OCI-LY3 (cell line): Measurements from ENCODE around the gene BPIFB6.

Experiments
- H2AFZ ChIP-seq: fragments of 200-600, 300-600 bp; shearing (Covaris generic); 2 replicates; pipeline ENCODE4 v1.6.0; 2014; ENCODE audit warnings: antibody characterized with exemption, low read depth, low read length
- H3K27ac ChIP-seq: fragments of 200-600, 300-600 bp; sonication (generic); 2 replicates; pipeline ENCODE4 v1.5.1; 2014; ENCODE audit warnings: mild to moderate bottlenecking, low read length, moderate library complexity, mixed read lengths
- H3K27me3 ChIP-seq: fragments of 200-600, 300-600 bp; sonication (generic); 2 replicates; pipeline ENCODE4 v1.6.1; 2014; ENCODE audit warnings: low read depth, low read length, mixed read lengths
- H3K36me3 ChIP-seq: fragments of 200-600, 300-600 bp; sonication (generic); replicated peaks from 2 replicates; pipeline ENCODE3; 2014; ENCODE audit warnings: low read depth, low read length, mixed read lengths
- H3K4me1 ChIP-seq: fragments of 300-600, 200-600 bp; sonication (generic); 2 replicates; pipeline ENCODE4 v1.6.1; 2014; ENCODE audit warnings: low read length, mixed read lengths
- H3K4me2 ChIP-seq: fragments of 200-600, 300-600 bp; sonication (generic); 2 replicates; pipeline ENCODE4 v1.6.1; 2014; ENCODE audit warnings: low read length, mixed read lengths
- H3K4me3 ChIP-seq: fragments of 300-600, 200-600 bp; sonication (generic); 2 replicates; pipeline ENCODE4 v1.5.1; 2014; ENCODE audit warnings: antibody characterized with exemption, mild to moderate bottlenecking, low read length, moderate library complexity
- H3K79me2 ChIP-seq: fragments of 300-600, 200-600 bp; shearing (Covaris generic); 2 replicates; pipeline ENCODE4 v1.6.1; 2014; ENCODE audit warnings: mild to moderate bottlenecking, low read length, mixed read lengths
- H3K9ac ChIP-seq: fragments of 300-600, 200-600 bp; shearing (Covaris generic); 2 replicates; pipeline ENCODE4 v1.6.0; 2014; ENCODE audit warnings: mild to moderate bottlenecking, low read length, moderate library complexity
- H3K9me3 ChIP-seq: fragments of 200-600, 300-600 bp; shearing (Covaris generic); 2 replicates; pipeline ENCODE4 v1.6.1; 2014; ENCODE audit warnings: low read length, mixed read lengths; ENCODE audit not compliant: insufficient read depth
- H4K20me1 ChIP-seq: fragments of 200-600, 300-600 bp; sonication (generic); 2 replicates; pipeline ENCODE4 v1.6.1; 2016; ENCODE audit warnings: low read length, mixed read lengths; ENCODE audit not compliant: insufficient read depth
- EZH2phosphoT487 ChIP-seq: fragments of 200-600 bp; shearing (Covaris generic); IDR thresholded peaks from 2 replicates; pipeline ENCODE4 v1.6.1; 2018; ENCODE audit warnings: antibody characterized with exemption, mixed run types, low read depth
- TF ChIP-seq, protein P1 (sequence below): fragments of 200-600, 300-600 bp; sonication (generic); IDR thresholded peaks from 2 replicates; pipeline ENCODE4 v1.5.1; 2014; ENCODE audit warnings: antibody characterized with exemption, low read length, low read depth

BPIFB6 gene

GRCh38 chr20:33079259-33079658 lies 47.8 kb downstream of the BPIFB6 start, which contains the start of gene BPIFB4:
Gene BPIFB4, plus strand, starts transcription at chr20:33079643. Its CDS starts 1,884 bp downstream, at chr20:33081527.
- no peak within 1 kb of the TSS for H3K4me2 ChIP-seq
- H3K27me3 ChIP-seq: peaks cover 36% of the 10 kb centered on the region
- H3K27ac ChIP-seq: no peak within 1 kb of the TSS
- no peak for TF ChIP-seq EZH2phosphoT487
- TF ChIP-seq, protein P1, sequence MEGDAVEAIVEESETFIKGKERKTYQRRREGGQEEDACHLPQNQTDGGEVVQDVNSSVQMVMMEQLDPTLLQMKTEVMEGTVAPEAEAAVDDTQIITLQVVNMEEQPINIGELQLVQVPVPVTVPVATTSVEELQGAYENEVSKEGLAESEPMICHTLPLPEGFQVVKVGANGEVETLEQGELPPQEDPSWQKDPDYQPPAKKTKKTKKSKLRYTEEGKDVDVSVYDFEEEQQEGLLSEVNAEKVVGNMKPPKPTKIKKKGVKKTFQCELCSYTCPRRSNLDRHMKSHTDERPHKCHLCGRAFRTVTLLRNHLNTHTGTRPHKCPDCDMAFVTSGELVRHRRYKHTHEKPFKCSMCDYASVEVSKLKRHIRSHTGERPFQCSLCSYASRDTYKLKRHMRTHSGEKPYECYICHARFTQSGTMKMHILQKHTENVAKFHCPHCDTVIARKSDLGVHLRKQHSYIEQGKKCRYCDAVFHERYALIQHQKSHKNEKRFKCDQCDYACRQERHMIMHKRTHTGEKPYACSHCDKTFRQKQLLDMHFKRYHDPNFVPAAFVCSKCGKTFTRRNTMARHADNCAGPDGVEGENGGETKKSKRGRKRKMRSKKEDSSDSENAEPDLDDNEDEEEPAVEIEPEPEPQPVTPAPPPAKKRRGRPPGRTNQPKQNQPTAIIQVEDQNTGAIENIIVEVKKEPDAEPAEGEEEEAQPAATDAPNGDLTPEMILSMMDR: no peak
- H3K9ac ChIP-seq: no peak within 1 kb of the TSS
- no peak within 1 kb of the TSS for H3K4me3 ChIP-seq
- H4K20me1 ChIP-seq: no peaks in the 10 kb centered on the region
- H3K36me3 ChIP-seq: no peaks in the 10 kb centered on the region
- H3K9me3 ChIP-seq: no peaks in the 10 kb centered on the region
- no peaks in the 10 kb centered on the region for H3K79me2 ChIP-seq
- no peaks in the 10 kb centered on the region for H3K4me1 ChIP-seq
- H2AFZ ChIP-seq: no peak within 1 kb of the TSS

GRCh38 chr20:33081411-33082154 lies 50.1 kb downstream of the BPIFB6 start:
- no peaks in the 10 kb centered on the region for H3K9me3 ChIP-seq
- TF ChIP-seq EZH2phosphoT487: no peak
- TF ChIP-seq, protein P1: no peak
- H3K79me2 ChIP-seq: no peaks in the 10 kb centered on the region
- H4K20me1 ChIP-seq: no peaks in the 10 kb centered on the region
- H3K9ac ChIP-seq: no peak overlapping the region
- no peak overlapping the region for H3K4me3 ChIP-seq
- H3K4me2 ChIP-seq: no peak overlapping the region
- H3K27me3 ChIP-seq: peaks cover 18% of the 10 kb centered on the region
- H3K27ac ChIP-seq: no peak overlapping the region
- H3K4me1 ChIP-seq: no peaks in the 10 kb centered on the region
- H3K36me3 ChIP-seq: no peaks in the 10 kb centered on the region
- no peak overlapping the region for H2AFZ ChIP-seq

DNA sequence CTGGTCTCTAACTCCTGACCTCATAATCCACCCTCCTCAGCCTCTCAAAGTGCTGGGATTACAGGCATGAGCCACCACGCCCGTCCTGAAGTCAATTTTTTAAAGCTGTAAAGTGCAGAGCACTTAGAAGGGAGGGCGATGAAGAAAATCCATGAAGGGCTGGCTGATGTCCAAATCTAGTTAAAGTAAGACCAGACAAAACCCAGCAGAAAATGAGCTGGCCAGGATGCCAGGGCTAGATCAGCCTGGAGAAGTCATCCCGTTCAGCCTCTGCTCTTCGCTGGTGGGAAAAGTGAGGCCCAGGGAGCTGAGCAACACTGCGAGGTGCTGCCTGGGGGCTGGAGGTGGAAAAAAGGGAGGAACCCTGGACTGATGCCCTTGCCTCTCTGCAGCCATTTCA lies 51.1 kb downstream of the BPIFB6 start:
- H3K36me3 ChIP-seq: no peaks in the 10 kb centered on the region
- H3K9ac ChIP-seq: no peak overlapping the region
- peaks cover 16% of the 10 kb centered on the region for H3K27me3 ChIP-seq
- H3K9me3 ChIP-seq: no peaks in the 10 kb centered on the region
- no peaks in the 10 kb centered on the region for H4K20me1 ChIP-seq
- no peak overlapping the region for H3K27ac ChIP-seq
- H2AFZ ChIP-seq: no peak overlapping the region
- TF ChIP-seq, protein P1: no peak
- no peak for TF ChIP-seq EZH2phosphoT487
- H3K4me2 ChIP-seq: no peak overlapping the region
- no peaks in the 10 kb centered on the region for H3K4me1 ChIP-seq
- no peaks in the 10 kb centered on the region for H3K79me2 ChIP-seq
- H3K4me3 ChIP-seq: no peak overlapping the region

DNA sequence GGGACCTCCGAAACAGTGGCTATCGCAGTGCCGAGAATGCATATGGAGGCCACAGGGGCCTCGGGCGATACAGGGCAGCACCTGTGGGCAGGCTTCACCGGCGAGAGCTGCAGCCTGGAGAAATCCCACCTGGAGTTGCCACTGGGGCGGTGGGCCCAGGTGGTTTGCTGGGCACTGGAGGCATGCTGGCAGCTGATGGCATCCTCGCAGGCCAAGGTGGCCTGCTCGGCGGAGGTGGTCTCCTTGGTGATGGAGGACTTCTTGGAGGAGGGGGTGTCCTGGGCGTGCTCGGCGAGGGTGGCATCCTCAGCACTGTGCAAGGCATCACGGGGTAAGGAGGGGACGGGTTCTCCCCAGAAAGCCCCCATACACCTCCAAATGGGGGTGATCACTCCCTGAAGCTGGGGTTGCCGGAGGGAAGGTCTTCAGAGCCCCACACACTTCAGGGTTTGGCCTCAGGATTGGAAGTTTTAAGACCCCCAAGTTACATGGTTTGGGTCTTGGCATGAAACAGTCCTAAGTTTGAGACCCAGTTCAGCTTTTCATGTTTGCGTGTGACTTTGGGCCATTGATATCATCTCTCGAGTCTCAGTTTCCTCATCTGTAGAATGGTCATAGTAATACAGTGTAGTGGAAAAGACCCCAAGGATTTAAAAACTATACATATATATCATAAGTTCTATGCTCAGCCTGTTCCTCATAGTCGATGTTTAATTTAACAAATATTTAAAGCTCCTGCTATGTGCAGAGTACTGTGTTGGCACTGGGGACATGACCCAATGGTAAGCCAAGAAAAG lies 52.3 kb downstream of the BPIFB6 start:
- Histone ChIP-seq H2AFZ (no peak overlapping the region), H3K9ac (no peak overlapping the region), H3K9me3 (no peaks in the 10 kb centered on the region), H3K79me2 (no peaks in the 10 kb centered on the region), H3K27ac (no peak overlapping the region), H3K36me3 (no peaks in the 10 kb centered on the region), H3K4me2 (no peak overlapping the region), H4K20me1 (no peaks in the 10 kb centered on the region), H3K27me3 (peaks cover 11% of the 10 kb centered on the region), H3K4me3 (no peak overlapping the region), H3K4me1 (no peaks in the 10 kb centered on the region)
- TF ChIP-seq EZH2phosphoT487: no peak
- TF ChIP-seq, protein P1: no peak
